H1 (cell line): ENCODE data around the gene DOCK10. TPM values are rescaled to one million over a fixed set of nuclear protein-coding genes. Genes with fewer than 3 reads are reported as not detected.

Experiments used
- CTCF ChIA-PET: fragments of 300-600 bp; sonication (Branson Sonifier 250); formaldehyde crosslinking; loops from one replicate; lab custom pipeline; 2021; ENCODE audit not compliant: partially characterized antibody; lab: Charles Lee
- POLR2A ChIA-PET: fragments of 300-600 bp; sonication (Branson Sonifier 250); formaldehyde crosslinking; loops from one replicate; lab custom pipeline; 2021; ENCODE audit warnings: inconsistent platforms; ENCODE audit not compliant: partially characterized antibody; lab: Charles Lee
- DNase-seq, 2 experiments: peaks; one replicate each; pipeline versions ENCODE4 v3.0.0 to v3.0.0-alpha.2; 2010 to 2022; ENCODE audit warnings: low spot score in 2 of 2, low read depth in 1 of 2, mixed read lengths in 1 of 2
- FAIRE-seq: peaks from 2 replicates; lab custom pipeline; 2011; peaks lifted over from hg19 to GRCh38; lab: Jason Lieb, UNC
- H2AFZ ChIP-seq: 2 replicates; pipeline ENCODE4 v1.8.1; 2012; ENCODE audit warnings: low read length, inconsistent platforms
- H2AK5ac ChIP-seq: 2 replicates; pipeline ENCODE4 v1.6.1; 2013; ENCODE audit warnings: low read depth, low read length
- H2BK120ac ChIP-seq: replicated peaks from 2 replicates; pipeline ENCODE3; 2013; ENCODE audit warnings: low read depth, low read length, inconsistent platforms
- H2BK12ac ChIP-seq: 2 replicates; pipeline ENCODE4 v1.6.1; 2013; ENCODE audit warnings: low read depth, low read length
- H2BK15ac ChIP-seq: 2 replicates; pipeline ENCODE4 v1.6.1; 2013; ENCODE audit warnings: low read length
- H2BK20ac ChIP-seq: 2 replicates; pipeline ENCODE4 v1.6.1; 2013; ENCODE audit warnings: low read length
- H2BK5ac ChIP-seq: 2 replicates; pipeline ENCODE4 v1.6.1; 2013; ENCODE audit warnings: low read depth, low read length
- H3K14ac ChIP-seq: 2 replicates; pipeline ENCODE4 v1.6.1; 2013; ENCODE audit warnings: inconsistent platforms; ENCODE audit not compliant: insufficient read length
- H3K18ac ChIP-seq: 2 replicates; pipeline ENCODE4 v1.6.1; 2013; ENCODE audit warnings: low read length; ENCODE audit errors: extremely low read depth
- H3K23ac ChIP-seq: 2 replicates; pipeline ENCODE4 v1.6.1; 2013; ENCODE audit warnings: inconsistent platforms; ENCODE audit not compliant: insufficient read length
- H3K23me2 ChIP-seq: 2 replicates; pipeline ENCODE4 v1.6.1; 2013; ENCODE audit warnings: low read depth, low read length
- H3K27ac ChIP-seq: 2 replicates; pipeline ENCODE4 v1.6.1; 2011; ENCODE audit warnings: low read depth, low read length, inconsistent platforms
- H3K27me3 ChIP-seq, 4 experiments: replicated peaks in 1 of 4; 1 replicate in 1 of 4; 2 replicates in 3 of 4; pipeline versions ENCODE4 v1.6.1 to v1.8.1; 2011 to 2013; ENCODE audit warnings: low read length in 3 of 4, mild to moderate bottlenecking in 3 of 4, inconsistent platforms in 2 of 4, mixed read lengths in 2 of 4, moderate library complexity in 1 of 4; ENCODE audit not compliant: control insufficient read depth in 3 of 4, insufficient read depth in 3 of 4; ENCODE audit errors: extremely low read depth in 1 of 4
- H3K36me3 ChIP-seq, 4 experiments: 2 replicates each; pipeline versions ENCODE4 v1.6.1 to v1.8.1; 2011 to 2013; ENCODE audit warnings: mild to moderate bottlenecking in 4 of 4, low read length in 3 of 4, moderate library complexity in 2 of 4, control low read depth in 1 of 4, inconsistent platforms in 1 of 4; ENCODE audit not compliant: insufficient read depth in 4 of 4, control insufficient read depth in 2 of 4
- H3K4ac ChIP-seq: replicated peaks from 2 replicates; pipeline ENCODE3; 2013; ENCODE audit warnings: low read length, low read depth, mixed read lengths, inconsistent platforms; ENCODE audit not compliant: insufficient read length
- H3K4me1 ChIP-seq, 4 experiments: replicated peaks in 1 of 4; 1 replicate in 1 of 4; 2 replicates in 3 of 4; pipeline versions ENCODE4 v1.6.1 to v1.8.1; 2011 to 2013; ENCODE audit warnings: low read length in 3 of 4, inconsistent platforms in 2 of 4, mixed read lengths in 1 of 4; ENCODE audit not compliant: insufficient read depth in 4 of 4, control insufficient read depth in 3 of 4
- H3K4me2 ChIP-seq, 2 experiments: 2 replicates each; pipeline versions ENCODE4 v1.6.1 to v1.8.1; 2011 to 2013; ENCODE audit warnings: low read depth in 2 of 2, low read length in 2 of 2, control low read depth in 1 of 2, inconsistent platforms in 1 of 2, mild to moderate bottlenecking in 1 of 2; ENCODE audit not compliant: insufficient read depth in 1 of 2
- H3K4me3 ChIP-seq, 4 experiments: fragments of 200-600, 300-600 bp in 1 of 4; sonication (generic), shearing (Covaris generic), sonication (Bioruptor Twin) in 1 of 4; 2 replicates each; pipeline versions ENCODE4 v1.5.1 to v1.8.1; 2011 to 2016; ENCODE audit warnings: low read length in 4 of 4, low read depth in 3 of 4, control low read depth in 2 of 4, inconsistent platforms in 2 of 4, mild to moderate bottlenecking in 2 of 4, mixed read lengths in 1 of 4, moderate library complexity in 1 of 4; ENCODE audit not compliant: insufficient read depth in 2 of 4; ENCODE audit errors: extremely low read depth in 1 of 4
- H3K56ac ChIP-seq: replicated peaks from 2 replicates; pipeline ENCODE3; 2013; ENCODE audit warnings: low read depth, mild to moderate bottlenecking, mixed read lengths, low read length, inconsistent platforms; ENCODE audit not compliant: insufficient read length
- H3K79me1 ChIP-seq: 2 replicates; pipeline ENCODE4 v1.6.1; 2013; ENCODE audit warnings: low read depth, low read length, control low read depth
- H3K79me2 ChIP-seq, 2 experiments: 2 replicates each; pipeline versions ENCODE4 v1.6.1 to v1.8.1; 2012 to 2013; ENCODE audit warnings: low read length in 2 of 2, mild to moderate bottlenecking in 2 of 2, inconsistent platforms in 1 of 2; ENCODE audit not compliant: insufficient read depth in 2 of 2, control insufficient read depth in 1 of 2
- H3K9ac ChIP-seq, 4 experiments: replicated peaks in 1 of 4; 1 replicate in 1 of 4; 2 replicates in 3 of 4; pipeline versions ENCODE4 v1.6.1 to v1.8.1; 2011 to 2013; ENCODE audit warnings: low read depth in 3 of 4, low read length in 3 of 4, control low read depth in 2 of 4, mild to moderate bottlenecking in 2 of 4, moderate library complexity in 2 of 4, inconsistent platforms in 1 of 4; ENCODE audit errors: extremely low read depth in 1 of 4
- H3K9me3 ChIP-seq, 2 experiments: 2 replicates each; pipeline versions ENCODE4 v1.6.1 to v1.8.1; 2012 to 2013; ENCODE audit warnings: mild to moderate bottlenecking in 2 of 2, moderate library complexity in 2 of 2, control low read depth in 1 of 2, inconsistent platforms in 1 of 2, low read depth in 1 of 2, low read length in 1 of 2, mixed read lengths in 1 of 2; ENCODE audit not compliant: insufficient read depth in 2 of 2
- H4K20me1 ChIP-seq, 2 experiments: replicated peaks in 1 of 2; 2 replicates each; pipeline versions ENCODE3 to v1.8.1; 2011 to 2013; ENCODE audit warnings: inconsistent platforms in 2 of 2, low read length in 2 of 2, mild to moderate bottlenecking in 1 of 2; ENCODE audit not compliant: insufficient read depth in 2 of 2, control insufficient read depth in 1 of 2
- H4K5ac ChIP-seq: 2 replicates; pipeline ENCODE4 v1.6.1; 2013; ENCODE audit warnings: low read length, low read depth, mixed read lengths, inconsistent platforms; ENCODE audit not compliant: insufficient read length
- H4K8ac ChIP-seq: 2 replicates; pipeline ENCODE4 v1.8.0; 2013; ENCODE audit warnings: mild to moderate bottlenecking, moderate library complexity, low read length, inconsistent platforms; ENCODE audit not compliant: insufficient read depth; ENCODE audit errors: extremely low read depth
- H4K91ac ChIP-seq: replicated peaks from 2 replicates; pipeline ENCODE3; 2013; ENCODE audit warnings: low read length, mixed read lengths, inconsistent platforms; ENCODE audit not compliant: insufficient read length
- BRCA1 ChIP-seq: IDR thresholded peaks from 2 replicates; pipeline ENCODE4 v1.6.1; 2012; ENCODE audit warnings: low read depth, low read length, improper control_type of control experiment
- CBX8 ChIP-seq: fragments of 300-800, 300-1000 bp; sonication (generic); IDR thresholded peaks from 2 replicates; pipeline ENCODE4 v1.7.1; 2016; ENCODE audit warnings: low read depth, low read length, borderline replicate concordance
- EGR1 ChIP-seq: IDR thresholded peaks from 2 replicates; pipeline ENCODE4 v1.6.1; 2011; ENCODE audit warnings: low read depth, low read length, borderline replicate concordance
- KDM1A ChIP-seq: fragments of 200-600, 300-600 bp; sonication (generic); IDR thresholded peaks from 2 replicates; pipeline ENCODE4 v1.7.1; 2016; ENCODE audit warnings: mild to moderate bottlenecking, low read length, borderline replicate concordance
- NANOG ChIP-seq: IDR thresholded peaks from 2 replicates; pipeline ENCODE4 v1.6.1; 2011; ENCODE audit warnings: low read length, low read depth, mild to moderate bottlenecking, inconsistent platforms; ENCODE audit not compliant: insufficient read depth, poor library complexity, severe bottlenecking
- ZNF274 ChIP-seq: IDR thresholded peaks from 2 replicates; pipeline ENCODE4 v1.7.0; 2012; ENCODE audit warnings: low read length, borderline replicate concordance; ENCODE audit errors: extremely low read depth
- WGBS, 2 experiments: shearing (Covaris generic) in 1 of 2; methylation state at CpG; one replicate each; pipeline versions ENCODE4 v1.1.6 to v1.1.7; 2013 to 2015; ENCODE audit warnings: low lambda C conversion rate in 2 of 2, mixed read lengths in 2 of 2, inconsistent platforms in 1 of 2, low coverage in 1 of 2, missing lambda C conversion rate in 1 of 2; ENCODE audit not compliant: insufficient replicate concordance in 2 of 2, insufficient coverage in 1 of 2, insufficient read length in 1 of 2; ENCODE audit errors: extremely low coverage in 1 of 2, missing lambda C conversion rate in 1 of 2; 5-methylcytosine and 5-hydroxymethylcytosine counted together
- polyA plus RNA-seq, 7 experiments: library from polyadenylated mRNA; depleted of rRNA in 3 of 7; stranded (reverse) in 5 of 7; unstranded in 2 of 7; fragments of >200 nt in 5 of 7; fragments of 200-250 nt in 2 of 7; gene quantifications; 1 replicate in 5 of 7; 2 replicates in 1 of 7; 4 replicates in 1 of 7; pipeline versions ENCODE4 v1.2.1 to v1.2.3, GENCODE V29; 2011 to 2013; ENCODE audit warnings: missing spikeins in 2 of 7, mixed read lengths in 2 of 7
- total RNA-seq: library from RNA; stranded (reverse); fragmentation: NEBNext Ultra II Directional; extraction: Animal tissue kit (Norgen Biotek cat#: 25700); gene quantifications from 2 replicates; pipeline ENCODE4 v1.2.1, GENCODE V29; 2021
- TF ChIP-seq, protein P1 (sequence below): IDR thresholded peaks from 2 replicates; pipeline ENCODE4 v1.6.1; 2011; ENCODE audit warnings: low read length, improper control_type of control experiment

DOCK10 gene
- total and polyA plus RNA-seq, 2 of the 8 experiments (the other 6 are each of a cell fraction or from before 2014, with no cell fraction given) = 0.33 to 1.6 TPM

DNA sequence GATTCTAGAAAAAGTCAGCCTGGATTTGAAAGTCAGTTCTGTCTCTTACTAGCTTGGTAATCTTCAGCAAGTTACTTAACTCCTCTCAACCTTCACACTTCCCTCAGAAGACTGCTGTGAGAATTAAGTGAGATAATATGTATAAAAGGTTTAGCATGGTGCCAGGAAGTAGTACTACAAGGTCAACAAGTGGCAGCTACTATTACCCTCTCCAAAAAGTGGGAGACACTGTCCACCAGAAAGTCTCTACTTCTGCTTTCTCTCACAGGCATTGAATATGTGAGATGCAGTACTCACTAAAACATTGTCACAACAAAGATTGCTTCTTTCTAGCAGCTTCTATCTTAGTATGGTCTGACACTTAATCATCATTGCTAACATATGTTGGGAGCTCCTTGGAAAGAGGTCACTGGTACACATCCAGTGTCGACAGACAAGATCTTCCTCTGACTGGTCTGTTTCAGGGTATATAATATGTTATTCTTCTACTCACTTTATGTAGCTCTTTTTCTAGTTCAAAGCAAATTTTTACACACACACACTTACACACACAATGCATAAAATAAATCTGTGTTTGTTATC, 47.9 kb downstream of the DOCK10 start:
- Histone ChIP-seq H3K36me3 (no peaks in the 10 kb centered on the region), H3K4me1 (no peaks in the 10 kb centered on the region), H3K79me1 (no peaks in the 10 kb centered on the region), H3K4me2 (no peak overlapping the region), H2BK15ac (no peak overlapping the region), H3K56ac (no peak overlapping the region), H3K4ac (no peak overlapping the region), H3K14ac (no peak overlapping the region), H2BK20ac (no peak overlapping the region), H3K23ac (no peak overlapping the region), H4K8ac (no peak overlapping the region), H2BK5ac (no peak overlapping the region), H2BK120ac (no peak overlapping the region), H2BK12ac (no peak overlapping the region), H3K4me3 (no peak overlapping the region), H4K91ac (no peak overlapping the region), H2AK5ac (no peak overlapping the region), H3K9ac (no peak overlapping the region), H3K9me3 (no peaks in the 10 kb centered on the region), H2AFZ (no peak overlapping the region), H3K18ac (no peak overlapping the region), H4K20me1 (no peaks in the 10 kb centered on the region), H3K79me2 (no peaks in the 10 kb centered on the region), H3K23me2 (no peaks in the 10 kb centered on the region), H4K5ac (no peak overlapping the region), H3K27ac (no peak overlapping the region), H3K27me3 (no peaks in the 10 kb centered on the region)
- no peak for DNase-seq
- 88% methylated on average over 1 of the region's 1 CpG; no CpG with 5 or more reads in 1 of the 2 experiments for WGBS, 2 experiments
- TF ChIP-seq, protein P1, sequence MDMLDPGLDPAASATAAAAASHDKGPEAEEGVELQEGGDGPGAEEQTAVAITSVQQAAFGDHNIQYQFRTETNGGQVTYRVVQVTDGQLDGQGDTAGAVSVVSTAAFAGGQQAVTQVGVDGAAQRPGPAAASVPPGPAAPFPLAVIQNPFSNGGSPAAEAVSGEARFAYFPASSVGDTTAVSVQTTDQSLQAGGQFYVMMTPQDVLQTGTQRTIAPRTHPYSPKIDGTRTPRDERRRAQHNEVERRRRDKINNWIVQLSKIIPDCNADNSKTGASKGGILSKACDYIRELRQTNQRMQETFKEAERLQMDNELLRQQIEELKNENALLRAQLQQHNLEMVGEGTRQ = no peak
- TF ChIP-seq EGR1 = no peak
- no peak for TF ChIP-seq CBX8
- TF ChIP-seq ZNF274 = no peak
- TF ChIP-seq KDM1A = no peak
- no peak for TF ChIP-seq NANOG
- TF ChIP-seq BRCA1 = no peak
- no peak for FAIRE-seq
- ChIA-PET CTCF (interaction anchor here (0.7 to 3.2 kb wide), 4 partner anchors 9 to 31 kb away, joined by 4 to 23 read pairs (median 10); no protein-coding TSS in a partner anchor), POLR2A (no interaction called here)
